AG10803 (cell line): ENCODE results near the gene FOXN3.
"Not testable (repeated sequence)": the region's sequence is repeated elsewhere in the genome, so short reads cannot be mapped to it uniquely, and the experiment has no call there.

Experiments
- DNase-seq: peaks from one replicate; pipeline ENCODE4 v3.0.0; 2010; ENCODE audit warnings: low read depth
- H3K4me3 ChIP-seq: 2 replicates; pipeline ENCODE4 v1.5.1; 2011; ENCODE audit warnings: mild to moderate bottlenecking, low read length, control low read depth
- CTCF ChIP-seq: conservative IDR thresholded peaks from 2 replicates; pipeline ENCODE4 v1.5.1; 2011; ENCODE audit warnings: mild to moderate bottlenecking, low read length, control low read depth, inconsistent platforms

Gene FOXN3

GRCh38 chr14:89294872-89295271 lies 122.2 kb downstream of the FOXN3 start:
- no peak overlapping the region for H3K4me3 ChIP-seq
- no peak for DNase-seq
- TF ChIP-seq CTCF, result no peak

GRCh38 chr14:89294469-89294868 lies 122.6 kb downstream of the FOXN3 start:
- H3K4me3 ChIP-seq, DNase-seq: not testable (repeated sequence)

GRCh38 chr14:89294060-89294459 lies 123.0 kb downstream of the FOXN3 start:
- no peak for TF ChIP-seq CTCF
- DNase-seq, result no peak
- no peak overlapping the region for H3K4me3 ChIP-seq

- no peak overlapping the region for H3K4me3 ChIP-seq
- DNase-seq, result no peak
Observed at GRCh38 chr14:89293314-89293916, 123.6 kb downstream of the FOXN3 start.

GRCh38 chr14:89292579-89293313 lies 124.3 kb downstream of the FOXN3 start:
- no peak for TF ChIP-seq CTCF
- no peak for DNase-seq
- H3K4me3 ChIP-seq, result no peak overlapping the region

More at GRCh38 chr14:89293314-89293916, 123.6 kb downstream of the FOXN3 start:
- TF ChIP-seq CTCF, result no peak

GRCh38 chr14:89291351-89291940 lies 125.6 kb downstream of the FOXN3 start:
- no peak for TF ChIP-seq CTCF
- no peak for DNase-seq
- no peak overlapping the region for H3K4me3 ChIP-seq

GRCh38 chr14:89290813-89291212 lies 126.2 kb downstream of the FOXN3 start:
- no peak overlapping the region for H3K4me3 ChIP-seq
- no peak for DNase-seq
- TF ChIP-seq CTCF, result no peak
